ENCODE results near the gene MFSD6.
"Not testable (repeated sequence)": the region's sequence is repeated elsewhere in the genome, so short reads cannot be mapped to it uniquely, and the experiment has no call there.

The MFSD6 gene

GRCh38 chr2:190505696-190506095 lies 97.5 kb downstream of the MFSD6 start:
- no peak for DNase-seq

GRCh38 chr2:190506666-190507065 lies 98.5 kb downstream of the MFSD6 start:
- DNase-seq = no peak

GRCh38 chr2:190507135-190507534 lies 99.0 kb downstream of the MFSD6 start:
- no peak for DNase-seq

GRCh38 chr2:190509895-190510294 lies 101.7 kb downstream of the MFSD6 start:
- DNase-seq = not testable (repeated sequence)

- DNase-seq = no peak
Observed at GRCh38 chr2:190511104-190511503, 102.9 kb downstream of the MFSD6 start.

- DNase-seq = no peak
Observed at GRCh38 chr2:190512539-190513095, 104.5 kb downstream of the MFSD6 start.

- no peak for DNase-seq
Observed at GRCh38 chr2:190513877-190514276, 105.7 kb downstream of the MFSD6 start.

GRCh38 chr2:190514676-190515075 lies 106.5 kb downstream of the MFSD6 start:
- no peak for DNase-seq

GRCh38 chr2:190515687-190516086 lies 107.5 kb downstream of the MFSD6 start:
- DNase-seq = no peak

- no peak for DNase-seq
Observed at GRCh38 chr2:190517468-190517867, 109.3 kb downstream of the MFSD6 start.

GRCh38 chr2:190519975-190520767 lies 112.0 kb downstream of the MFSD6 start:
- no peak for DNase-seq

GRCh38 chr2:190524928-190525327 lies 116.8 kb downstream of the MFSD6 start:
- DNase-seq = no peak

- DNase-seq = no peak
Observed at GRCh38 chr2:190526105-190526750, 118.1 kb downstream of the MFSD6 start.

GRCh38 chr2:190527214-190527613 lies 119.1 kb downstream of the MFSD6 start:
- no peak for DNase-seq

- no peak for DNase-seq
Observed at GRCh38 chr2:190527918-190528317, 119.8 kb downstream of the MFSD6 start.

GRCh38 chr2:190528521-190529001 lies 120.4 kb downstream of the MFSD6 start:
- no peak for DNase-seq

- no peak for DNase-seq
Observed at GRCh38 chr2:190529486-190530247, 121.5 kb downstream of the MFSD6 start.

- DNase-seq = no peak
Observed at GRCh38 chr2:190530248-190530900, 122.2 kb downstream of the MFSD6 start.

GRCh38 chr2:190532581-190532980 lies 124.4 kb downstream of the MFSD6 start:
- DNase-seq = no peak

GRCh38 chr2:190533175-190533967 lies 125.2 kb downstream of the MFSD6 start:
- DNase-seq = no peak

- peak; percentile 44 for DNase-seq
Observed at GRCh38 chr2:190533968-190534309, 125.8 kb downstream of the MFSD6 start.

All from stimulated activated naive CD4-positive, alpha-beta T cell treated with Interleukin-2 at 50 U/mL for 16 hours (primary cell).